Sigmoid colon (tissue), 4 donors: ENCODE measurements around the gene TOP2B.

Experiments
- EP300 ChIP-seq, 4 donors: sonication (generic); formaldehyde crosslinking; IDR thresholded peaks; one replicate each; pipeline ENCODE4 v1.6.1; 2017; ENCODE audit warnings: antibody characterized with exemption in 4 of 4
- POLR2A ChIP-seq, 2 donors: fragments of 450-650 bp; IDR thresholded peaks; one replicate each; pipeline ENCODE4 v1.6.1; 2016; ENCODE audit warnings: antibody characterized with exemption in 2 of 2, mild to moderate bottlenecking in 2 of 2, moderate library complexity in 2 of 2
- POLR2AphosphoS5 ChIP-seq, 4 donors: sonication (generic); formaldehyde crosslinking; IDR thresholded peaks; one replicate each; pipeline ENCODE4 v1.6.1; 2017; ENCODE audit warnings: antibody characterized with exemption in 4 of 4
- TF ChIP-seq, protein P1 (sequence below), 4 experiments: fragments of 450-650 bp in 3 of 4; fragments of 200-600 bp in 1 of 4; IDR thresholded peaks; one replicate each; pipeline ENCODE4 v1.5.1; 2016 to 2019; ENCODE audit warnings: antibody characterized with exemption in 4 of 4, mild to moderate bottlenecking in 3 of 4, moderate library complexity in 2 of 4

- no peak for TF ChIP-seq POLR2A (IDR thresholded peaks at IDR 0.05)
- TF ChIP-seq POLR2AphosphoS5 (IDR thresholded peaks at IDR 0.05) = no peak
- TF ChIP-seq EP300 (IDR thresholded peaks at IDR 0.05) = no peak
- TF ChIP-seq, protein P1, sequence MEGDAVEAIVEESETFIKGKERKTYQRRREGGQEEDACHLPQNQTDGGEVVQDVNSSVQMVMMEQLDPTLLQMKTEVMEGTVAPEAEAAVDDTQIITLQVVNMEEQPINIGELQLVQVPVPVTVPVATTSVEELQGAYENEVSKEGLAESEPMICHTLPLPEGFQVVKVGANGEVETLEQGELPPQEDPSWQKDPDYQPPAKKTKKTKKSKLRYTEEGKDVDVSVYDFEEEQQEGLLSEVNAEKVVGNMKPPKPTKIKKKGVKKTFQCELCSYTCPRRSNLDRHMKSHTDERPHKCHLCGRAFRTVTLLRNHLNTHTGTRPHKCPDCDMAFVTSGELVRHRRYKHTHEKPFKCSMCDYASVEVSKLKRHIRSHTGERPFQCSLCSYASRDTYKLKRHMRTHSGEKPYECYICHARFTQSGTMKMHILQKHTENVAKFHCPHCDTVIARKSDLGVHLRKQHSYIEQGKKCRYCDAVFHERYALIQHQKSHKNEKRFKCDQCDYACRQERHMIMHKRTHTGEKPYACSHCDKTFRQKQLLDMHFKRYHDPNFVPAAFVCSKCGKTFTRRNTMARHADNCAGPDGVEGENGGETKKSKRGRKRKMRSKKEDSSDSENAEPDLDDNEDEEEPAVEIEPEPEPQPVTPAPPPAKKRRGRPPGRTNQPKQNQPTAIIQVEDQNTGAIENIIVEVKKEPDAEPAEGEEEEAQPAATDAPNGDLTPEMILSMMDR (IDR thresholded peaks at IDR 0.05) = no peak
Measured at GRCh38 chr3:25690768-25691533, 26.2 kb upstream of the TOP2B start.
